Thoracic aorta endothelial cell (primary cell): ENCODE data around the gene SENP2. TPM values are rescaled to one million over a fixed set of nuclear protein-coding genes. Genes with fewer than 3 reads are reported as not detected.

Source experiments
- small RNA-seq: library from RNA; depleted of rRNA; stranded (forward); fragments of <200 nt; gene quantifications from one replicate; pipeline ENCODE3, GENCODE V24; 2012
- total RNA-seq: library from RNA; depleted of rRNA; stranded (reverse); fragments of >200 nt; gene quantifications from 2 replicates; pipeline ENCODE4 v1.2.3, GENCODE V29; 2012

The SENP2 gene
- total RNA-seq, result 44.8 and 50.4 TPM in 2 replicates

GRCh38 chr3:185585859-185586685 is at the start of gene SENP2:
Gene SENP2, plus strand, starts transcription at chr3:185586295. Its CDS starts 119 bp downstream, at chr3:185586414.

GRCh38 chr3:185552358-185552877 is 33.7 kb upstream of the SENP2 start, which contains the start of gene LIPH:
Gene LIPH, minus strand, starts transcription at chr3:185552588. Its CDS starts 117 bp downstream, at chr3:185552471.

Small RNA genes lying within 50 kb of the gene (small RNA-seq; reads per million reads assigned to genes)
- not detected for gene AC133473.1

Other genes with a start within 250 kb of the SENP2 start
- 18.6 and 25.8 TPM in 2 replicates for gene MAP3K13, start 223.2 kb upstream of the SENP2 start, total RNA-seq
- 14.9 and 15.9 TPM in 2 replicates for gene TMEM41A, start 87.3 kb upstream of the SENP2 start, total RNA-seq
- 0.07 and 0.40 TPM in 2 replicates for gene LIPH, start 33.7 kb upstream of the SENP2 start, total RNA-seq
- 134 and 150 TPM in 2 replicates for gene IGF2BP2, start 238.7 kb downstream of the SENP2 start, total RNA-seq